ENCODE measurements around the gene AVEN. TPM values are rescaled to one million over a fixed set of nuclear protein-coding genes. Genes with fewer than 3 reads are reported as not detected.

The AVEN gene
- total and polyA plus RNA-seq, 2 experiments from 2014 or later, result 7.7 to 10.3 TPM

GRCh38 chr15:34023907-34024306 is 15.1 kb downstream of the AVEN start:
- DNase-seq (ENCODE audit: low spot score) (no peak), ATAC-seq (no peak)
- no peaks in the 10 kb centered on the region for H3K9me2 ChIP-seq (ENCODE audit: insufficient read depth)
- H3K9me3 Mint-ChIP-seq, result peaks cover 15% of the 10 kb centered on the region; the same call in 2 of the 3 replicates
- no peaks in the 10 kb centered on the region for H4K20me1 ChIP-seq (replicated peaks; ENCODE audit: insufficient read depth)
- H3K36me3 ChIP-seq (ENCODE audit: insufficient read depth), result peaks cover 7% of the 10 kb centered on the region; the same call in 1 of the 2 replicates
- no peak overlapping the region for H3K4me3 Mint-ChIP-seq
- no peak overlapping the region for H3K27ac ChIP-seq (ENCODE audit: low read depth)
- no peaks in the 10 kb centered on the region; the same call in 1 of the 2 replicates for H3K79me2 ChIP-seq (replicated peaks; ENCODE audit: insufficient read depth)
- H2AFZ ChIP-seq, result no peak overlapping the region
- no peaks in the 10 kb centered on the region for H3K27me3 ChIP-seq (ENCODE audit: insufficient read depth)
- H3K4me3 ChIP-seq, result no peak overlapping the region
- H3K4me1 Mint-ChIP-seq, result peaks cover 10% of the 10 kb centered on the region
- peaks cover 4% of the 10 kb centered on the region for H3K27me3 Mint-ChIP-seq (ENCODE audit: insufficient read depth, low read depth, poor library complexity)
- TF ChIP-seq STAT1 (IDR thresholded peaks at IDR 0.05; ENCODE audit: unreplicated experiment), result no peak
- TF ChIP-seq ZNF331 (CRISPR knock-in tag; IDR thresholded peaks at IDR 0.05; ENCODE audit: low read depth), result no peak
- TF ChIP-seq ZNF462 (CRISPR knock-in tag; IDR thresholded peaks at IDR 0.05), result no peak
- TF ChIP-seq JUNB (IDR thresholded peaks at IDR 0.05; ENCODE audit: unreplicated experiment), result no peak
- no peak for TF ChIP-seq CREB1 (CRISPR knock-in tag; IDR thresholded peaks at IDR 0.05; ENCODE audit: low read depth)
- no peak for TF ChIP-seq EZH2phosphoT487 (IDR thresholded peaks at IDR 0.05; ENCODE audit: unreplicated experiment)
- H3K4me1 ChIP-seq (ENCODE audit: insufficient read depth), result no peaks in the 10 kb centered on the region
- no peak overlapping the region for H3K27ac Mint-ChIP-seq
- peaks cover 23% of the 10 kb centered on the region for H3K36me3 Mint-ChIP-seq (ENCODE audit: low read depth)
- H3K4me2 ChIP-seq, result no peak overlapping the region
- no peaks in the 10 kb centered on the region for H3F3A ChIP-seq (replicated peaks; ENCODE audit: low read depth)

Measured in GM23338 (cell line).